GM21825 (cell line): ENCODE results near the gene SORBS1.

Experiments
- ATAC-seq: cut with Tn5 transposase; IDR thresholded peaks from one replicate; pipeline ENCODE4 v1.9.1; 2021; ENCODE audit warnings: mild to moderate bottlenecking, moderate library complexity; ENCODE audit not compliant: unreplicated experiment

The SORBS1 gene

DNA sequence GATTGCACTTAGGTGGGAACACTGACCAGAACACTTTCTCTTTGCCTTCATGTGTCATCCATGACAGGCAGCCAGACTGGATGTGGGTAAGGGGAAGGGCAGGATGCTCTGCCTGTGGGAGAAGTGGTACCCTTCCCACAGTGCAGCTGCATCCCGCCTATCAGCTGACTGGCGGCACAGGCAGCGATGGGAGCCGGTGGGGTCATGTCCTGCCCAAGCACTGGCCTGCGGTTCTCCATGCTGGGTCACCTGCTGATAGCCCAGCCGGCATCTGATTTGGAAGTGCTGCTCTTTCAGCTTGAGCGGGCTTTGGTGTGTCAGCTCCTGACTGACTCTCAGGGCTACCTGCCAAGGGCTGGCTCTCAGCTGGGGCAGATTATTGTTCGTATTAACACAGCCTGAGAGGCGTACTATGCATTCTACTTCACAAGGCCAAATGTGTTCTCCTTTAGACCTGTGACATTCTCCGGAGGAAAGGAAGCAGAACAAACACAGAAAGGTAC lies 165.2 kb downstream of the SORBS1 start:
- no peak for ATAC-seq

DNA sequence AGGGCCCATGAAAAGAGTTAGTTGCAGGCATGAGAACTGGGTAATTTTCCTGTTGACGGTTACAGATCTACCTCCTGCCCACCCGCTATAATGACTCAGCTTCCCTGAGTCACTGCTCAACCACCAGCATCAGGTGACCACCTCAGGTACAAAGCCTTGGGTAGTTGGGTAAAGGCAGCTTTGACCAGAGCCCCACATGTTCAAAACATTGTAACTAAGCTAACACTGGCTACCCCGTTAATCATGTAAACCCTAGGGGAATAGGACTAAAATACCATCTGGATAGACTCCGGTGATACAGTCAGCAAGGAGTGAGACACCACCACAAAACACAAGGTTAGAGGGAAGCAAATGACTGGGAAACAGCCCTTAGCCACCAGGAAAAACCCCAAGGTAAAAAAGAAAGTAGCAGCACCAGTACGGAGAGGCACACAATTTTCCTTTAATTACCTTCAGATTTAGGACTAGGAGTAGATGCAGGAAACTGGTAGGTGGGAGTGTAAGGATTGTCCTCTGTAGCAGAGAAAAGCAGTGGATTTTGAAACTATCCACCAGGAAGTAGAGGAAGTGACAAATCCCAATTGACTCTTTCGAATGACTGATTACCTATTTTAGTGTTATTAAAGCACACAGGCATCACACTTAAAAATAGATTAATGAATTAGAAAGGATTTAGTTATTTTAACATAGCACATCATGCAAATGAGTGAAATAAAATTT lies 166.8 kb downstream of the SORBS1 start:
- peak; percentile 58 for ATAC-seq

DNA sequence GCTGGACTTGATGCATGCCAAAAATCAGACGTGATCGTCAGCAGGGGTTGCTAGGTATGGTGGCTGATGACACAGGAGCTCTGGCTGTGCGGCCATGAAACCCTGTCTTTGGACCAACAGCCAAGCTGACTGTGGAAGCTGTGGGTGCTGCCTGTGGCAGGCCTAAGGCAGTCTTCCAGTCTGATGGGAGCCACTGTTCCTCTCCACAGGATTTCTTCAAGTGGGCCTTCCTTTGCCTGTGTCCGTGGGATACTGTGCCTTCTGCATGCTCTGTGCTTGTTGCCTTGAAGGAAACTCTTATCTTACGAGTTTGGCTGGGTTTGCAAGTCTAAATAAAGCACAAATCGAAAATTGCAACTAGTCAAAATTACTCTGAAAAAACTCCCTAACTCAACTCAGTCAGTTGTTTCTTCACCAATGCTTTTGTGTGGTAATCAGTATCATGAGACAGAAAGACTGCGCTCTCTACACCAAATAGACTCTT lies 168.4 kb downstream of the SORBS1 start:
- ATAC-seq: no peak

DNA sequence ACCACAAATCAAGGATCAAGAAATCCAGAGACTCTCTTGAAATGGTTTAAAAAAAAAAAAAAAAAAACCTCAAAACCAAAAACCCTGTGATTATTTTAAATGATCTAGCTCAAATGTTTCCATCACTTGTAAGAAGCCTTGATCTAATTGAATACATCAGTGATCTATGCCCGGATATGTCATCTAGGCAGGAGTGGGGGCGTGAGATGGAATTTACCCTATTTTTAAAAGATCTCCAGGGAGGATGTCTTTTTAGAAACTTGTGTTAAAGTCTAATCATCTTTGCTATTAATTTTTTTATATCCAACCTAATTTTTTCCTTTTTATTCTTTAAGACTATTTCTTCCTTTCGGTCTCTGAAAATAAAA lies 169.0 kb downstream of the SORBS1 start:
- ATAC-seq: no peak

DNA sequence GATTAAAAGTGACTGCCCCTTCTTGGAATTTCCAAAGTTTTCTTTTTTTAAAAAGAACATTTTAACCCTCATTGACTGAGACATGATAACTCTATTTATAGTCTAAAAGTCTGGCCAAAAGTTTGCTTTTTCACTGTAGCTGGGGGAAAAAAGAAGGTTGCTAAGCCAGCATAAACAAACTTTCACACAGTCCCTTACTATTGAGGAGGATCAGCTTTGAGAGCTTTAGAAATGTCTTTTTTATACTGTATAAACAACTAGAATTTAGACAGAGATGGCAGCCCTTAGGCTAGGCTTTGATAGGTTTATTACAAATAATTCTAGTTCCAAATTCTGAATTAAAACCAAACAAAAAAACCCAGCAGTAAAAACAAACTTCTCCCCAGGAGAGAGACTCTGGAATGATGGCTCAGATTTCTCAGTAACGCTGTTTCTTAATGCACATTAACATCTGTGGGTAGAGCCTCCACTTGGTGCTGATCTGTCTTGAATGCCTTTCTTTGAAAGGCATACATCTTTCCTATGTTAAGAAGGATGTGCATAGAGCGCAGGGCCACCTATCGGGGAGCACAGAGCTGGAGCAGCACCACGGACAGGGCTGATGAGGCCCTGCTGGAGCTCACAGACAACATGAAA lies 169.5 kb downstream of the SORBS1 start:
- ATAC-seq: no peak

DNA sequence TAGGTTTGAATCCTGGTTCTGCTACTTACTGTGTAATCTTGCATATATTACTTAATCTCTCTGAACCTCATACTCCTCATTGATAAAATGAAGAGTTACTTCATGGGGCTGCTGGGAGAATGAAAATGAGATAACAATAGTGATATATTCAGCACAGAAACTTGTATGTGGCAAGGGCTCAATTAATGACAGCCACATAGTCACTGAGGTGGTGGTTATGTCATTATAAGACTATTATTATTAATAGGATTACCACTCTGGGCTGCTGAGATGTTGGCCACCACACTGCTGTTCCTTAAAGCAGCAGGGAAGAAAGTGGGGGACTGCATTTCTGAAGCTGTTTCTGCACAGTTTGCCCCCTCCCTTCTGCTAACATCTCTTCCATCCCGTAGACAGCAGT lies 170.0 kb downstream of the SORBS1 start:
- no peak for ATAC-seq

DNA sequence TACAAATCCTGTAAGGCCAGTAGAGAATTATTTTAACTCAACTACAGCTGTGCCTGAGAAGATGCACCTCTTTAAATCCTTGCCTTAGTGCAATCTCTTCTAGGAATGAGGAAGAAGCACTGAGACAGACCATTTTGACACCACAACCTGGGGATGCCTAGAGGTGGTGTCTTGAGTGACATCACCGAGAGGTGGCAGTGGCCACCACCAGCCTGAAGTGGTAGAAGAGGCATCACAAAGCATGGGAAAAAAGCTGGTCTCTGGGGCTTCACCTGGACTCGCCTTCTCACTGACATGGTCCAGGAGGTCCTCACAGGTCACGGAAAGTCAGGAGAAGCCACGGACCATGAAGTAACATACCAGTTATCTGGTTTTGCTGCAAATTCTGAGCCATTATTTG lies 171.2 kb downstream of the SORBS1 start:
- no peak for ATAC-seq

DNA sequence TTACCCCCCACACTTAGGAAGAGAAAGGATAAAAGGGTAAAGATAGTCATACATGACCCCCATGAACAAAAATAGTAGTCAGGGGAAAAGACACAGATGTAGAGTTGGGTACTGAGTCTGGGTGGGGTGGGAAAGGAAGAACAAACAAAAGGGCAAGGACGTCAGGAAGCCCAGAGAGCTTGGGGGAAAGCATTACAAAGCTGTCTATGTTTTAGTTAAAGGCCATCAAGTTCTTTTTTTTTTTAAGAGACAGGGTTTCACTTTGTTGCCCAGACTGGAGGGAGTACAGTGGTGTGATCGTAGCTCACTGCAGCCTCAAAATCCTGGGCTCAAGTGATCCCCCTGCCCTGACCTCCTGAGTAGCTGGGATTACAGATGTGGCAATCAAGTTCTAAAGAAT lies 172.0 kb downstream of the SORBS1 start:
- no peak for ATAC-seq

DNA sequence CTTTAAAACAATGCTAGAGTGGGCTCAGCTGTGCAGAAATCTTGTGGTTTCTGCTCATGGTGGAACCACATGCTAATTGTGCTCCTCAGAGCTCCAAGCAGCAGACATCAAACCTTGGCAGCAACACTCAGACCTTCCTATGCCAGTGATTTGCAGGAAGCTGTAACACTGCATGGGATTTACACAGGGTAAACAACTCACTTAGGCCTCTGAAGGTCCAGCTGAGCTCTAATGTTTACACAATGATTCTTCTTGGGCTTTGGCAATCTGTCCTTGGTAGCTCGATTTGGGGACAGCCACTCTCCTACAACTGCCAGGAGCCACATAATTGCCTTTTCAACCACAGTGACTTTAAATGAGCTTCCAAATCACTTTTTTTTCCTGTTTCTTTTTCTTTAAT lies 172.6 kb downstream of the SORBS1 start:
- ATAC-seq: no peak

DNA sequence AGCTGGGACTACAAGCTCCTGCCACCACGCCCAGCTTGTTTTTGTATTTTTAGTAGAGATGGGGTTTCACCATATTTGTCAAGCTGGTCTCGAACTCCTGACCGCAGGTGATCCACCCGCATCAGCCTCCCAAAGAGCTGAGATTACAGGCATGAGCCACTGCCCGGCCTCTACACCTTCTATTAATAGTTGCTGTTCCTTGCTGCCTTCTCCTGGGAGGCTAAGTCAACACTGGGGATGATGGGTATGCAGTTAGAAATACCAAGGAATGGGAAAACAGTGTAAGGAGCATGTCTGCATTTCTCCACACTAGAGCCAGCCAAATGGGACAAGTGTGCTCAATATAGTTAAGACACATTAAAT lies 173.1 kb downstream of the SORBS1 start:
- no peak for ATAC-seq

DNA sequence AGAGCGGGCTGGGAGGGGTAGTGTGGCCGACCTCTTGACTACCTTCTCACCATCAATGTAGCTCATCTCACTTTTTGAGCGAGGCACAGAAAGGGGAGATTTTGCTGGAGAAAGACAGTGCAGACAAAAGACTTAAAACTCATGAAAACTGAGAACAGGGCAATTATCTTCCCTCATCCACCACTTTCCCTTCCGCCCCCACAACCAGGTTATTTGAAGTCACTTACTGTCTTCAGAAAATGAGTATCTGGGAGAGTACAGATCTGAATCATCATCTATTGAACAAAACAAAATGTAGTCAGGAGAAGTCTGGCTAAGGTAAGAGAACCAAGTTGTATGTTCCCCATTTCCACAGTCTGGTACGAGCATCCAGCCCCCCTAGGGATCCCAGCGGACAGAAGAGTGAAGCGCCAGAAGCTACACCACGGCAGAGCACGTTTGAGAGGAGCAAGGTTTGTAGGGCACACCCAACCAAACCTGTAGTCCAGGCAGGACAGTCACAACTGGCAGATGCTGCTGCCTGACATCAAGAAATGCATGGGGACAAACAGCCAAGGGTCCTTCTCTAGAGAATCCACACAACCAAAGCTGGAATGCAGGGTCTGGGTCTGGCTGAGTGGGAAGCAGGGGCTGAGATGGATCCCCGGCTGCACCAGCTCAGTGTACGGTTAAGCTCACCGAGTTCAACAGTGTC lies 177.0 kb downstream of the SORBS1 start:
- no peak for ATAC-seq

DNA sequence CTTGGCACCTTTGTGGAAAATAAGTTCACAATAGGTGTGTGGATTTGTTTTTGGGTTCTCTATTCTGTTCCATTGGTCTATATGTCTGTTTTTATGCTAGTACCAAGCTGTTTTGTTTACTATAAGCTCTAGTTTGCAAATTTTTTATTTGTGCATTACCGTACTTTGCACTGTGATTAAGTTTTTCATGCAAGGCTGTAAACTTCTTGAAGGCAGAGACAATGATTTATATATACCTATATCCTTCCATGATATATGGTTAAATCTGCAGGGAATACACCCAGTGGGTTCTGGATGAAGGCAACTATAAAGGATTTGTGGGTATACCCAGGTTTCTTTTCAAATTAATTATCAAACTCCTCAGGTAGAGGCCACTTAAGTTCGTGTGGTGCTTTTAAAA lies 178.6 kb downstream of the SORBS1 start:
- no peak for ATAC-seq

DNA sequence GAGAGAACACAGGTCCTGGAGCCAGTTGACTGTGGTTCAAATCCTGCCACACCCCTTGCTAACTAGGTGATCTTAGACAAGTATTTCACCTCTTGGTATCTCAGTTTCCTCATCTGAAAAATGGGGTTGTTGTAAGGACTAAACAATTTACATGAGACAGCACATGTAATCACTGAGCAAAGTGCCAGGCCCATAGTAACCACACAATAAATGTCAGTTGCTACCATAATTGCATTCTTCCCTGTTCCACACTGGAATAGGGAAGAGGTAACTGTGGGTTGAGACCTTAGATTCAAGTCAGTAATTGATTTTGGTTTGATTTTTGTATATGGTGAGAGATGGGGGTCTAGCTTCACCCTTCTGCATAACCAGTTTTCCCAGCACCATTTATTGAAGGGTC lies 179.0 kb downstream of the SORBS1 start:
- ATAC-seq: no peak

DNA sequence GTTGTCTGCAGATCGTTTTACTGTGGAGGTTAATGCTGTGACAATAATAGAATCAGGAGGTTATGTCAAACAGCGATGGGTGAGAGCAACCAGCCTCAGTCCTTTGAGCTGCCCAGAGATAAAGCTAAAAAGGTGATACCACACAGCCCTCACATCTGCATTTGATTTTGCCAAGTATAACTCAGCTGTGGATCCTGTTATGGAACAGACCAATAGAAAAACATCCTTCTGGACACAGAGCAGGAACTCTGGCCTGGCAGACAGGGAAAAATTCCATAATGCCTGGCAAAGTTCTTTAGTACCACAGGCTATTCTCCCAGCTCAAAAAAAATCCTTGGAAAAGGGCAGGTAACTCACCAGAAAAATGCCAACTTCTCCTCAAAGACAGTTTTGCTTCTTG lies 183.2 kb downstream of the SORBS1 start:
- no peak for ATAC-seq

DNA sequence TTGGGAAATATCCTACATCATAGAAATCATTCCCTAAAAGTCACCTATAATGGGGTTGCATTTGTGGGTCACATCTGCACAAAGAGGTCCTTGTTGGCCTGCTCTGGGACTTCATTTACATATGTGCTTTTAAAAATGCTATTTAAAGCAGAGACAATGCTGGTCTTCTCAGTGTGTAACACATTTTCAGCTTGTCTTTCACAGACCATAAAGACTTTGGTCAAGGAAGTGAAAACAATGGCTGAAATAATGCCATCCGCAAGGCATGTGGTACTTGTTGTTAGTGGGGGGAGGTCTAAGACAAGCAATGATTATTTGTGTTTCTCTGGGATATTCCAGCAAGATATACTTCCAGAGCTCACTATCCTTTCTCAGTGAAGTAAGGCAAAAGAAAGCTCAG lies 185.8 kb downstream of the SORBS1 start:
- no peak for ATAC-seq

DNA sequence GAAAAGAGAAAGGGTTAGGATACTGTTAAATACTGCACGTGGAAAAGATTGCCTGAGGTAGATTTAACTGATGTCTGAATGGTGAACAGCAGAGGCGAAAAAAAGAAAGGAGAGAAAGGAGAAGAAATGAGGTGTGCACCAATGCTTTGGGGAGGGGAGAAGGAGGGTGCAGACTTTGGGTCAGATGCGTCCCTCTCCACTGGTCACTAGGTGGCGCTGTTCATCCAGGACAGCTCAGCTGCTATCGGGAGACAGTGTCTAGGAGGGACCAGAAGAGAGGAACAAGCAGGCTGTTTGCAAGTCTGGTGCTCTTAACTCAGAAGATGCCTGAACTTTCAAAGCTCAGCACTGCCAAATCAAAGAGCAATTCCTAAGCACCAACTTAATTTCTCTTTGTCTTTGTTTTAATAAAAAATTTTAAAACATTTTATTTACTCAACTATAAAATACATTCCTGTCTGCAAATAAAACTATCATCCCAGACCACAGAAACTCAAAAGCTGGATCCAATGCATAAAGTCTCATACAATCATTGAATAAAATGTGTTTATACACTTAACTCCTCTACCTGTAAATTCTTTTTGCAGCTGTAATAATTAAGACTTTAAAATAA lies 186.5 kb downstream of the SORBS1 start:
- peak; percentile 95 for ATAC-seq

DNA sequence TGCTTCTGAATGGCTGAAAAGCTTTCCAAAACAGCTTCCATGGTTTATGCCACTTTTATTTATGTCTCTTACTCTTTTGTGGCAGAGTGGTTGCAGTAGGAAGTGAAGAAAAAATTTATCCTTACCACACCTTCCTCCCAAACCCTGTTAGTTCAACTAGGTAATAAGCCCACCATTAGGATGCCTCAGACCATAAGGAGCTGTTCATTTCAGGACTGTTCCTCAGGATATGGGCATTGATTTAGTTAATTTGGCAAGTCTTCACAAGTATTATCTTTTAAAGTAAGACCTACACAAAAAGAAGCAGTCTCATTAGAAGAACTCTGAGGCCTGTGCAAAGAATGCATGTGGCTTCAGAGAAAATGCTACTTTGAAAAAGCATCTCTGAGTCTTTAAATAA lies 187.5 kb downstream of the SORBS1 start:
- no peak for ATAC-seq

DNA sequence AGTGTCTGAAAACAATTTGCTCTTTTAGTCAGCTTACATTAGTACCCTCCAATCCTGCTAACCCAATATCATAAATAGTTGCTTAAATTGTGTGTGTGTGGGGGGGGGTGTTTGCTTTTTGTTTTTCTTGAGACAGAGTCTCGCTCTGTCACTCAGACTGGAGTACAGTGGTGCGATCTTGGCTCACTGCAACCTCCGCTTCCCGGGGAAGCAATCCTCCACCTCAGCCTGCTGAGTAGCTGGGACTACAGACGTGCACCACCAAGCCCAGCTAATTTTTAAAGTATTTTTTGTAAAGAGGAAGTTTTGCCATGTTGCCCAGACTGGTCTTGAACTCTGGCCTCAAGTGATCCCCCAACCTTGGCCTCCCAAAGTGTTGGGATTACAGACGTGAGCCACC lies 196.8 kb downstream of the SORBS1 start:
- ATAC-seq: no peak

DNA sequence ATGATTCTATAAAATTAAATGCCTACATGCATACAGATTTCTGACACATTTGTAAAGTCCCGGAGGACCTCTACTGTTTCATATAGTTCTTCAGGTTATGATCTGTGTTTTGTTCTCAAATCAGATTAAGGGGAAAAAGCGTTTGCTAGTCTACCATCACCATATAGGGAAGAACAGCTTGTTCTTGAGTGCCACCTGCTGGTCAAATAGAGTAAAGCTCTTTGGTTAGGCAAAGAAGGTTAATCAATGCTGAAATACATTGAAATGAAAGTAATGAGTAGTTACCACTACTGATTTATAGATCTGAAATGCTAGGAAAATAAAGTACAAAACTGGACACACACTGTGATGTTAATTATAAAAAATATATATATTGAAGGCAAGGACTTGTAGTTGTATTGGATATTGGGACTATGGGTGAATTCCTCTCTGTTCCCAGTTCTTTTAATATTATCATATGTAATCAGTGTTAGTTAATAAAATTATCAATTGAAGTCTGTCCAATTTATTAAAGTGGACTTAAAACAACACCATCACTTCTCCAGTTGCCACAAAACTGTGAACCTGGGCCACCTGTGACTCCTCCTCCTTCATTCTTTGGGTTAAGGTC lies 197.8 kb downstream of the SORBS1 start:
- peak; percentile 82 for ATAC-seq

DNA sequence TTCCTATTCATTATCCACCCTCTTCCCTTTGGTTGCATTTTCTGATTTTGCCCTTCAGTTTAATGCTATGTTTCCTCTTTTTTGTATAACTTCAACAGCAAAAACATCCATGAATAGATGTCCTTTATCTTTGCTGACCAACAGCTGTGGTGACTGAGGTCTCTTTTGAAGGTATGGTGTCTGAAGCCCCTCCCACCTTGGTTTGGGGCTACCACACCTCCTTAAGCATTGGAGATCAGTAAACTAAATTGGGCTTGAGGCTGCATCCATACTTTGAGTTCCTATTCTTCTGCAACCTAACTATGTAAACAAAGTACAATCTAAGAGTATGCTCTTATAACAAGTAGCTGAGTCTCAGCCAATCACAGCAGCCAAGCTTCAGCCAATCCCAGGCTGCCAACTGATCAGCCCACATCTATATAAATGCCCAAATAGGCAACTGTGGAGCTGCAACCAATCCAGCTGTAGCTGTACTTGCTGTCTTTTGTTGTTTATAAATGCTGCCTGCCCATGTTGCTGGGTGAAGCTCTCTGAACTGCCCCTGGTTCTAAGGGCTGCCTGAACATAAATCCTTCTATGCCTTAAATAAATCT lies 201.0 kb downstream of the SORBS1 start:
- ATAC-seq: no peak

DNA sequence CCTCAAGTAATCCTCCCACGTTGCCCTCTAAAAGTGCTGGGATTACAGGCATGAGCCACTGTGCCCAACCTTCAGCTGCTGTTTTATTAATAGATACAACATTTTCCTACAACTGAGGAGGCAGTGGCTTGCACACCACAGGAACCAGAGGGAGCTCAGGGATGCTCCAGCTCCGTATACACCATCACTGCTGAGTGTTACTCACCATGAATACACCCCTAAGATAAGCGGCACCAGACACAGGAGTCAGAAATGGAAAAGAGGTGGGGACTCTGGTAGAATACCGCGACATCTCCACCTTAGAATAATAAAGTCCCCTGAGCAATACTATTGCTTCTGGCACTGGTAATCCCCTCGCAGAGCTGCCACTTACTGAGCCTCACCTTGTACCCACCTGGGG lies 201.7 kb downstream of the SORBS1 start:
- no peak for ATAC-seq
